Kidney (tissue), 14 donors: ENCODE measurements around the gene ALPI. TPM values are rescaled to one million over a fixed set of nuclear protein-coding genes. Genes with fewer than 3 reads are reported as not detected.

ENCODE experiments used
- DNase-seq, 5 donors: peaks; one replicate each; pipeline ENCODE4 v3.0.0-alpha.2; 2013 to 2020
- FAIRE-seq: peaks from 2 replicates; lab custom pipeline; 2012; peaks lifted over from hg19 to GRCh38; lab: Jason Lieb, UNC
- H3K27ac ChIP-seq, 2 donors: one replicate each; pipeline ENCODE4 v1.7.0; 2013; ENCODE audit warnings: low read depth in 2 of 2, low read length in 2 of 2, inconsistent platforms in 1 of 2
- H3K27me3 ChIP-seq: one replicate; pipeline ENCODE4 v1.7.1; 2013; ENCODE audit warnings: low read length, inconsistent platforms; ENCODE audit not compliant: control insufficient read depth, insufficient read depth
- H3K36me3 ChIP-seq, 3 donors: one replicate each; pipeline versions ENCODE4 v1.7.0 to v1.7.1; 2013; ENCODE audit warnings: low read length in 3 of 3, control low read depth in 1 of 3, inconsistent platforms in 1 of 3; ENCODE audit not compliant: insufficient read depth in 3 of 3, control insufficient read depth in 2 of 3
- H3K4me1 ChIP-seq, 3 donors: one replicate each; pipeline versions ENCODE4 v1.7.0 to v1.7.1; 2013; ENCODE audit warnings: low read length in 3 of 3, inconsistent platforms in 1 of 3, low read depth in 1 of 3; ENCODE audit not compliant: control insufficient read depth in 2 of 3, insufficient read depth in 2 of 3
- H3K4me3 ChIP-seq, 3 donors: one replicate each; pipeline versions ENCODE4 v1.7.0 to v1.8.1; 2013; ENCODE audit warnings: low read length in 3 of 3, control low read depth in 1 of 3, inconsistent platforms in 1 of 3
- H3K9ac ChIP-seq, 3 donors: one replicate each; pipeline versions ENCODE4 v1.7.0 to v1.7.1; 2013; ENCODE audit warnings: low read length in 3 of 3, control low read depth in 1 of 3, inconsistent platforms in 1 of 3
- H3K9me3 ChIP-seq, 3 donors: one replicate each; pipeline versions ENCODE4 v1.7.0 to v1.7.1; 2013; ENCODE audit warnings: low read length in 3 of 3, control low read depth in 1 of 3, inconsistent platforms in 1 of 3; ENCODE audit not compliant: control insufficient read depth in 2 of 3, insufficient read depth in 1 of 3
- intact Hi-C: fragments of 100-400 bp; cut with DNase I; formaldehyde crosslinking; loops from one replicate; pipeline ENCODE4 v1.11.1; 2022
- polyA plus RNA-seq: library from polyadenylated mRNA; stranded (reverse); fragments of 350-450 nt; fragmentation: Illumina TruSeq; extraction: RNeasy Lipid Tissue Mini Kit (QIAGEN cat#74804); gene quantifications from one replicate; pipeline ENCODE4 v1.2.3, GENCODE V29; 2014; ENCODE audit warnings: low read depth, low replicate concordance; ENCODE audit not compliant: insufficient read depth
- total RNA-seq: library from RNA; stranded (reverse); fragmentation: NEBNext Ultra II Directional; extraction: Animal tissue kit (Norgen Biotek cat#: 25700); gene quantifications from one replicate; pipeline ENCODE4 v1.2.1, GENCODE V29; 2021
- TF ChIP-seq, protein P1 (sequence below): IDR thresholded peaks from 3 replicates; pipeline ENCODE4 v1.5.1; 2012; ENCODE audit warnings: mild to moderate bottlenecking, moderate library complexity, borderline replicate concordance; ENCODE audit not compliant: insufficient read depth; ENCODE audit errors: extremely low read depth
- donor health status: control.
- donor health status: control.
- donor health status: control.
- donor health status: control.
- donor health status: control.
- donor health status: DM: yes; HTN: yes; CAD: no.
- donor health status: Normal renal cell carcinoma (clear cell type).

ALPI gene
- total and polyA plus RNA-seq, 2 donors from 2014 or later, result 0.09 to 0.49 TPM

DNA sequence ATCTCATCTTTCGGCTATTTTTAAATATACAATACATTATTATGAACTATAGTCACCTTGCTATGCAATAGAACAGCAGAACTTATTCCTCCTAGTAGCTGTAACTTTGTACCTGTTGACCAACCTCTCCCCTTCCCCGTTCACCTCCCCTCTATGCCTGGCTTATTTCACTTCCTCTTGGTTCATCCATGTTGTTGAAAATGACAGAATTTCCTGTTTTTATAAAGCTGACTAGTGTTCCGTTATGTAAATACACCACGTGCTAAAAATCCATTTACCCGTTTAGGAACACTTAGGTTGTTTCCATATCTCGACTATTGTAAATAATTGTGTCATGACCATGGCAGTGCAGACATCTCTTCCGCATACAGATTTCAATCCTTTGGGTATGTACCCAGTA, 10.3 kb downstream of the ALPI start:
- TF ChIP-seq, protein P1, sequence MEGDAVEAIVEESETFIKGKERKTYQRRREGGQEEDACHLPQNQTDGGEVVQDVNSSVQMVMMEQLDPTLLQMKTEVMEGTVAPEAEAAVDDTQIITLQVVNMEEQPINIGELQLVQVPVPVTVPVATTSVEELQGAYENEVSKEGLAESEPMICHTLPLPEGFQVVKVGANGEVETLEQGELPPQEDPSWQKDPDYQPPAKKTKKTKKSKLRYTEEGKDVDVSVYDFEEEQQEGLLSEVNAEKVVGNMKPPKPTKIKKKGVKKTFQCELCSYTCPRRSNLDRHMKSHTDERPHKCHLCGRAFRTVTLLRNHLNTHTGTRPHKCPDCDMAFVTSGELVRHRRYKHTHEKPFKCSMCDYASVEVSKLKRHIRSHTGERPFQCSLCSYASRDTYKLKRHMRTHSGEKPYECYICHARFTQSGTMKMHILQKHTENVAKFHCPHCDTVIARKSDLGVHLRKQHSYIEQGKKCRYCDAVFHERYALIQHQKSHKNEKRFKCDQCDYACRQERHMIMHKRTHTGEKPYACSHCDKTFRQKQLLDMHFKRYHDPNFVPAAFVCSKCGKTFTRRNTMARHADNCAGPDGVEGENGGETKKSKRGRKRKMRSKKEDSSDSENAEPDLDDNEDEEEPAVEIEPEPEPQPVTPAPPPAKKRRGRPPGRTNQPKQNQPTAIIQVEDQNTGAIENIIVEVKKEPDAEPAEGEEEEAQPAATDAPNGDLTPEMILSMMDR, result no peak
- Histone ChIP-seq H3K27ac (no peak overlapping the region), H3K4me1 (no peaks in the 10 kb centered on the region), H3K9ac (no peak overlapping the region), H3K36me3 (no peaks in the 10 kb centered on the region), H3K9me3 (no peaks in the 10 kb centered on the region), H3K4me3 (no peak overlapping the region), H3K27me3 (no peaks in the 10 kb centered on the region)
- FAIRE-seq (no peak), DNase-seq (peak in 1 of 5 donors; percentile 5)
- intact Hi-C loops, result no loop called here

DNA sequence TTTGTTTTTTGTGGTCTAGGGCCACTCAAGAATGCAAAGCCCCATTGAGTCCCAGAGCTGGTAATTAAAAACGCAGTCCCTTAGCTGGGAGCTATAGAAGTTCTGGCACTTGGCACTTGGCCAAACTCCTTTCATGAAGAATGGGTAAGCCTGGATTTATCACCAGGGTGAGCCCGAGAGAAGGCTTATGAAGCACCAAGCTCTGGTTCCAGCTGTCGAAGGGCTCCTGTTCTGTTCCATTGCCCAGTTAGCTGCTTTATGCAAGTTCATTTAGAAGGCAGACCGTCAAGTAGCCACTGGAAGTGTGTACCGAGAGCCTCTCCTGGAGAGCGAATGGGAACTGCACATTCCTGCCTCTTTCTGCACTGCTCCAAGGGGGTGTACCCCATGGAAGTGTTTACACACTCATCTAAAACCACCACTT, 17.5 kb downstream of the ALPI start:
- Histone ChIP-seq H3K27me3 (no peaks in the 10 kb centered on the region), H3K4me1 (no peaks in the 10 kb centered on the region), H3K36me3 (no peaks in the 10 kb centered on the region), H3K4me3 (no peak overlapping the region), H3K27ac (no peak overlapping the region), H3K9me3 (peaks cover 0 to 10% (median 0%) of the 10 kb centered on the region in 3 donors), H3K9ac (no peak overlapping the region)
- TF ChIP-seq, protein P1, result no peak
- FAIRE-seq, result no peak
- intact Hi-C loops, result no loop called here
- DNase-seq, result peak in 4 of 5 donors; percentile 67 to 87 (median 78)

DNA sequence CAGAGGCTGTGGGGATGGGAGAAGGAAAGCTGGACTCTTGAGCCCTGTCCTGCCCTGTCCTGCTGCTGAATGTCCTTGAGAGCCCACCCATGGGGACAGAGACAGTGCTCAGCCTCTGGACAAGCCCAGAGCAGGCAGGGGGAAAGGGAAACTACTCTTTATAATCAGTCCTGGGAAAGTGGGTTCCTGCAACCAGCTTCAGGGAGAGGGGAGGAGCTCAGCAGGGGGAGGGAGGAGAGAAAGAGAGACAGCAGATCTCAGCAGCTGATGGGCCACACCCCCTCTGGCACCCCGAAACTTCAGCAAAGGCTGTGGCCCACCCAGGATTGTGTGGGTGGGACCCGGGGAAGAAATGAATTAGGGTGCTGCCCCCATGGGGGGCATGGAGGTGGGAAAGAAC, 20.1 kb downstream of the ALPI start:
- Histone ChIP-seq H3K27me3 (no peaks in the 10 kb centered on the region), H3K27ac (no peak overlapping the region), H3K9ac (no peak overlapping the region), H3K9me3 (peaks cover 0 to 10% (median 0%) of the 10 kb centered on the region in 3 donors), H3K4me3 (no peak overlapping the region), H3K36me3 (no peaks in the 10 kb centered on the region), H3K4me1 (no peaks in the 10 kb centered on the region)
- TF ChIP-seq, protein P1, result no peak
- intact Hi-C loops, result no loop called here
- DNase-seq (peak in 1 of 5 donors; percentile 26), FAIRE-seq (no peak)

DNA sequence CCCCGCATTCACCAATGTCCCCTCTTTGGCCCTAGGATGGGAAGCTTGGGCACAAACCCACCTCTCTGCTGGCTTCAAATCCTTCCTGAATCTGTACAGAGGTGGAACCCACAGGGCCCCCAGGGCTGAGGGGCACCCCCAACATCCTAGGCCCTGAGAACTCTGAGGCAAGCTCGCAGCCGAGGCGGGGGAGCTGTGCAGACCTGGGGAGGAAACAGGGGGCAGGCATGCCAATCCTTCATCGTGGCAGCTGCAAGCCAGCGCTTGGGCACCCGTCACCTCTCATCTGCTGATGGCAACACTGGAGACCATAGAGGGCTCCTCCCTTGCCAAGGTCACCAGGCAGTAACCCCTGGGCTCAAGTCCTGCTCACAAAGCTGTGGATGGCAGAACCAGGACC, 20.8 kb downstream of the ALPI start:
- FAIRE-seq (no peak), DNase-seq (peak in 2 of 5 donors; percentile 33 to 61)
- H3K4me3 ChIP-seq, result no peak overlapping the region
- peaks cover 0 to 6% (median 0%) of the 10 kb centered on the region in 3 donors for H3K9me3 ChIP-seq
- intact Hi-C loops, result no loop called here
- TF ChIP-seq, protein P1, result no peak
- no peak overlapping the region for H3K9ac ChIP-seq
- H3K4me1 ChIP-seq, result no peaks in the 10 kb centered on the region
- no peaks in the 10 kb centered on the region for H3K36me3 ChIP-seq
- H3K27me3 ChIP-seq, result no peaks in the 10 kb centered on the region
- H3K27ac ChIP-seq, result no peak overlapping the region
